ENCODE measurements around the gene DNER. TPM values are rescaled to one million over a fixed set of nuclear protein-coding genes. Genes with fewer than 3 reads are reported as not detected.

The DNER gene
- total and polyA plus RNA-seq, 8 donors: 0.06 to 2.4 (median 1.9) TPM

- ATAC-seq (no peak), DNase-seq (no peak)
- H3K4me1 ChIP-seq: no peaks in the 10 kb centered on the region
- no peaks in the 10 kb centered on the region for H3K27me3 ChIP-seq
- no peak for TF ChIP-seq CTCF (IDR thresholded peaks at IDR 0.05)
- no peaks in the 10 kb centered on the region for H3K9me3 ChIP-seq
- no peaks in the 10 kb centered on the region for H3K36me3 ChIP-seq
- H3K27ac ChIP-seq: no peak overlapping the region
- no peak overlapping the region for H3K4me3 ChIP-seq
- intact Hi-C loops (cut with DNase I): no loop called here
These were observed 64.3 kb downstream of the DNER start for GRCh38 chr2:229650059-229650458.

GRCh38 chr2:229646186-229646723 lies 68.1 kb downstream of the DNER start:
- DNase-seq: peak in 2 of 4 donors; percentile 7 to 21
- intact Hi-C loops (cut with DNase I): no loop called here
- Histone ChIP-seq H3K9me3 (no peaks in the 10 kb centered on the region), H3K4me1 (no peaks in the 10 kb centered on the region), H3K36me3 (no peaks in the 10 kb centered on the region), H3K27ac (no peak overlapping the region), H3K4me3 (no peak overlapping the region), H3K27me3 (no peaks in the 10 kb centered on the region)
- ATAC-seq: no peak
- no peak for TF ChIP-seq CTCF (IDR thresholded peaks at IDR 0.05)

- TF ChIP-seq CTCF (IDR thresholded peaks at IDR 0.05): no peak
- DNase-seq (no peak), ATAC-seq (peak; percentile 54)
- intact Hi-C loops (cut with DNase I): no loop called here
- Histone ChIP-seq H3K4me3 (no peak overlapping the region), H3K36me3 (no peaks in the 10 kb centered on the region), H3K27me3 (peaks cover 0 to 3% of the 10 kb centered on the region in 2 donors), H3K27ac (no peak overlapping the region), H3K9me3 (no peaks in the 10 kb centered on the region), H3K4me1 (no peaks in the 10 kb centered on the region)
These were observed 72.0 kb downstream of the DNER start for GRCh38 chr2:229642371-229642770.

- intact Hi-C loops (cut with DNase I): no loop called here
These were observed 72.7 kb downstream of the DNER start for GRCh38 chr2:229641676-229642075.

GRCh38 chr2:229640636-229641035 lies 73.7 kb downstream of the DNER start:
- no peaks in the 10 kb centered on the region for H3K9me3 ChIP-seq
- peaks cover 0 to 14% of the 10 kb centered on the region in 2 donors for H3K27me3 ChIP-seq
- no peaks in the 10 kb centered on the region for H3K4me1 ChIP-seq
- ATAC-seq (no peak), DNase-seq (no peak)
- intact Hi-C loops (cut with DNase I): no loop called here
- no peak overlapping the region for H3K27ac ChIP-seq
- no peaks in the 10 kb centered on the region for H3K36me3 ChIP-seq
- H3K4me3 ChIP-seq: no peak overlapping the region
- no peak for TF ChIP-seq CTCF (IDR thresholded peaks at IDR 0.05)

More at GRCh38 chr2:229641676-229642075, 72.7 kb downstream of the DNER start:
- Histone ChIP-seq H3K4me3 (no peak overlapping the region), H3K9me3 (no peaks in the 10 kb centered on the region), H3K36me3 (no peaks in the 10 kb centered on the region), H3K4me1 (no peaks in the 10 kb centered on the region), H3K27me3 (peaks cover 0 to 6% of the 10 kb centered on the region in 2 donors), H3K27ac (no peak overlapping the region)
- TF ChIP-seq CTCF (IDR thresholded peaks at IDR 0.05): no peak
- DNase-seq (no peak), ATAC-seq (no peak)
